Stimulated activated CD4-positive, alpha-beta T cell treated with anti-CD3 and anti-CD28 coated beads, Interleukin-4, amount 100 ng/mL, for 48 hours (primary cell): Measurements from ENCODE around the gene CYP1A1.

Source experiments
- DNase-seq, 2 donors: peaks; one replicate each; pipeline ENCODE4 v3.0.0-alpha.2; 2020; ENCODE audit warnings: low read depth in 2 of 2

Gene CYP1A1

GRCh38 chr15:74692327-74692726 is 33.0 kb downstream of the CYP1A1 start:
- no peak for DNase-seq

- DNase-seq: no peak
Observed at GRCh38 chr15:74683758-74684157, 41.6 kb downstream of the CYP1A1 start.

GRCh38 chr15:74682954-74683353 is 42.4 kb downstream of the CYP1A1 start:
- no peak for DNase-seq

GRCh38 chr15:74680456-74680855 is 44.9 kb downstream of the CYP1A1 start:
- no peak for DNase-seq

- no peak for DNase-seq
Observed at GRCh38 chr15:74676801-74677200, 48.5 kb downstream of the CYP1A1 start.

DNA sequence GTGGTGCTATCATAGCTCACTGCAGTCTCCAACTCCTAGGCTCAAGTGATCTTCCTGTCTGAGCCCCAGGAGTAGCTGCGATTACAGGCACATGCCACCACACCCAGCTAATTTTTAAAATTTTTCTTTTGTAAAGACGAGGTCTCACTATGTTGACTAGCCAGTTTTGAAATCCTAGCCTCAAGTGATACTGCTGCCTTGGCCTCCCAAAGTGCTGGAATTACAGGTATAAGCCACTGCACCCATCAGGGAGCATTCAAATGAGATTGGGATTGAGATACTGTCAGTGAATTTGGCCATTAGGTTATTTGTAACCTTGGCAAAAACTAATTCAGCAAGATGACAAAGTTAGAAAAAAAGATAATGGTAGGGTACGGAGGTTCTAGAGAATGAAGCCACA is 51.2 kb downstream of the CYP1A1 start:
- no peak for DNase-seq

DNA sequence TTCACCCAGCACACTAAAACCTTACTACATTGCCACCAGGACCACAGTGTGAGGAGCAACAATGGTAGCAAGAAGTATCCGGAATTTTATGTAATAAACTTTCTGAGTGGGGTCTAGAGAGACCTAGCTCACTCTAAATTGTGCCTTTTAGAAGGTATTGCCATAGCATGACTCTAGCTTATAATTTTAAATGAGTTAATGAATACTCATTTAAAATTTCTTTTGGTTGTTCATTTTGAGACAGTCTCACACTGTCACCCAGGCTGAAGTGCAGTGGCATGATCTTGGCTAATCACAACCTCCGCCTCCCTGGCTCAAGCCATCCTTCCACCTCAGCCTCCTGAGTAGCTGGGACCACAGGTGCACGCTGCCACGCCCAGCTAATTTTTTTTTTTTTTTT is 55.7 kb downstream of the CYP1A1 start:
- no peak for DNase-seq
